Cardiac muscle cell (in vitro differentiated cells and primary cell): Measurements from ENCODE around the gene ESPNL. TPM values are rescaled to one million over a fixed set of nuclear protein-coding genes. Genes with fewer than 3 reads are reported as not detected.

Experiments
- DNase-seq, 2 donors: peaks; one replicate each; pipeline versions ENCODE4 v3.0.0 to v3.0.0-alpha.2; 2010 to 2017; ENCODE audit warnings: low read depth in 1 of 2, low spot score in 1 of 2
- H3K27ac ChIP-seq: fragments of 200-600 bp; sonication (generic); 2 replicates; pipeline ENCODE4 v1.5.1; 2016
- H3K27me3 ChIP-seq: fragments of 200-600 bp; sonication (generic); 2 replicates; pipeline ENCODE4 v1.6.0; 2016; ENCODE audit warnings: control low read depth
- H3K36me3 ChIP-seq: fragments of 200-600 bp; sonication (generic); 2 replicates; pipeline ENCODE4 v1.5.1; 2016; ENCODE audit warnings: control low read depth
- H3K4me1 ChIP-seq: fragments of 200-600 bp; sonication (generic); 2 replicates; pipeline ENCODE4 v1.8.1; 2017; ENCODE audit warnings: low read depth, mild to moderate bottlenecking, mixed run types
- H3K4me3 ChIP-seq: fragments of 200-600 bp; sonication (generic); 2 replicates; pipeline ENCODE4 v1.5.1; 2016; ENCODE audit warnings: mild to moderate bottlenecking
- H3K9me3 ChIP-seq: fragments of 200-600 bp; sonication (generic); 2 replicates; pipeline ENCODE4 v1.5.1; 2017; ENCODE audit warnings: low read depth, mild to moderate bottlenecking, control low read depth
- polyA plus RNA-seq: library from polyadenylated mRNA; unstranded; fragments of >200 nt; fragmentation: Nextera tagmentation; extraction: Ambion mirVana; gene quantifications from 2 replicates; pipeline ENCODE4 v1.2.1, GENCODE V29; 2016
- total RNA-seq: library from RNA; depleted of rRNA; stranded (reverse); fragments of >200 nt; gene quantifications from 2 replicates; pipeline ENCODE4 v1.2.3, GENCODE V29; 2016
- TF ChIP-seq, protein P1 (sequence below): IDR thresholded peaks from 2 replicates; pipeline ENCODE4 v1.5.1; 2012; ENCODE audit warnings: low read depth, mild to moderate bottlenecking, low read length

The ESPNL gene
- total and polyA plus RNA-seq, 2 experiments from 2014 or later = 5.3 to 8.5 TPM

DNA sequence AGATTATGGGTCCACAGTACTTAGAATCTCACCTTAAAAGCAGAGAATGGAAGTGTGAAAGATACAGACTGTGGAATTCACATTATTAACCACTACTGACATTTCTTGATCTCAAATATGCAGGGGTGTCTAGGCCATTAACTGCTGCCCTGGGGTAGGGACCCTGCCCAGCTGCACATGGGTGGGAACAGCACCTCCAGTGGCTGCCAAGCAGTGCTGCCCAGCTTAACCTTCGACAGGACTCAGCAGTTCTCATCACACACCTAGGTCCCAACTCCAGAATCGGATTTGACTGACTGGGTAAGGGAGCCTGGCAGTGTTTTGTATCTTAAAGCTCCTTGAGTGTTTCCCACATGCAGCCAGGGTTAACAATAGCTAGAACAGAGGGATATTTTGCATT lies 73.6 kb downstream of the ESPNL start:
- TF ChIP-seq, protein P1, sequence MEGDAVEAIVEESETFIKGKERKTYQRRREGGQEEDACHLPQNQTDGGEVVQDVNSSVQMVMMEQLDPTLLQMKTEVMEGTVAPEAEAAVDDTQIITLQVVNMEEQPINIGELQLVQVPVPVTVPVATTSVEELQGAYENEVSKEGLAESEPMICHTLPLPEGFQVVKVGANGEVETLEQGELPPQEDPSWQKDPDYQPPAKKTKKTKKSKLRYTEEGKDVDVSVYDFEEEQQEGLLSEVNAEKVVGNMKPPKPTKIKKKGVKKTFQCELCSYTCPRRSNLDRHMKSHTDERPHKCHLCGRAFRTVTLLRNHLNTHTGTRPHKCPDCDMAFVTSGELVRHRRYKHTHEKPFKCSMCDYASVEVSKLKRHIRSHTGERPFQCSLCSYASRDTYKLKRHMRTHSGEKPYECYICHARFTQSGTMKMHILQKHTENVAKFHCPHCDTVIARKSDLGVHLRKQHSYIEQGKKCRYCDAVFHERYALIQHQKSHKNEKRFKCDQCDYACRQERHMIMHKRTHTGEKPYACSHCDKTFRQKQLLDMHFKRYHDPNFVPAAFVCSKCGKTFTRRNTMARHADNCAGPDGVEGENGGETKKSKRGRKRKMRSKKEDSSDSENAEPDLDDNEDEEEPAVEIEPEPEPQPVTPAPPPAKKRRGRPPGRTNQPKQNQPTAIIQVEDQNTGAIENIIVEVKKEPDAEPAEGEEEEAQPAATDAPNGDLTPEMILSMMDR = no peak
- peaks cover 55% of the 10 kb centered on the region for H3K36me3 ChIP-seq
- DNase-seq = no peak

GRCh38 chr2:238174291-238174690 lies 74.2 kb downstream of the ESPNL start:
- no peaks in the 10 kb centered on the region for H3K9me3 ChIP-seq
- no peak overlapping the region for H3K27ac ChIP-seq
- TF ChIP-seq, protein P1 = no peak
- H3K36me3 ChIP-seq = peaks cover 60% of the 10 kb centered on the region
- no peak overlapping the region for H3K4me3 ChIP-seq
- H3K27me3 ChIP-seq = no peaks in the 10 kb centered on the region
- DNase-seq = no peak
- H3K4me1 ChIP-seq = no peaks in the 10 kb centered on the region

More for the DNA sequence above, 73.6 kb downstream of the ESPNL start:
- Histone ChIP-seq H3K4me1 (no peaks in the 10 kb centered on the region), H3K4me3 (no peak overlapping the region), H3K27me3 (no peaks in the 10 kb centered on the region), H3K9me3 (no peaks in the 10 kb centered on the region), H3K27ac (no peak overlapping the region)

DNA sequence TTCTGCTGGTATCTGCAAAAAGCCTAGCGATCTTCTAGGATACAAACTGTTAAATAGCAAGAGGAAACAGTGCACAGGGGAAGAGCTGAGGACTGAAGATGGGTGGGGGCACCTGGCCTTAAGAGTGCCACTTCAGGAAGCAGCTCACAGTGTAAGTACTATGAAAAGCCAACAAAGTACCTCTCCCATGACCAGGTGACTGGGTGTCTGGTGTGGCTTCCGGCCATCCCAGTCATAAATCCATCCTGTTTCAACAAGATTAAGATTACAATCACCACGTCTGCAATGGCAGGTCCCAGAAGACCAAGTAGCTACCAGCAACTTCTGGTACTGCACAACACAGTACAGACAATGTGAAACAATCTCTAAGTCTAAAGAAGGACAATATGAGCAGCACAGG lies 74.6 kb downstream of the ESPNL start:
- Histone ChIP-seq H3K4me1 (no peaks in the 10 kb centered on the region), H3K27me3 (no peaks in the 10 kb centered on the region), H3K9me3 (no peaks in the 10 kb centered on the region), H3K27ac (no peak overlapping the region), H3K36me3 (peaks cover 60% of the 10 kb centered on the region), H3K4me3 (no peak overlapping the region)
- TF ChIP-seq, protein P1 = no peak
- DNase-seq = no peak

DNA sequence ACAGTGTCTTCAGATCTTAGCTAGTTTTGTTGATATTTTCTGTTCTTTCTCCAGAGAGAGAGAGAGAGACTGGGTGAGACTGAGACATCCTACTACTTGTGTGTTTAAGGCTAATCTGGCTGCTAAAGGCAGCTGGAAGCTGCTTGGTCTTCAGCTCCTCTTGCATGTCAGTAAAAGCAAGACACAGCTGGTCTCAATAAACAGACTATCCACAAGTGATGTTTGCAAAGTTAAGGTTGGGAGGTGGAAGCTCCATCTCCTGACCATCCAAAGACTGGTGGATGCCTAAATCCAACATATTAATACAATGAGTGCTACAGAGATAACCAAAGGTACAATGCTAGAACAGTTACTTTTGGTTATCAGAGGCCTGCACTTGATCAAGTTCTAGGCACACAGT lies 76.5 kb downstream of the ESPNL start:
- Histone ChIP-seq H3K27ac (no peak overlapping the region), H3K36me3 (peaks cover 57% of the 10 kb centered on the region), H3K4me3 (no peak overlapping the region), H3K27me3 (no peaks in the 10 kb centered on the region), H3K4me1 (no peaks in the 10 kb centered on the region), H3K9me3 (no peaks in the 10 kb centered on the region)
- TF ChIP-seq, protein P1 = no peak
- no peak for DNase-seq

DNA sequence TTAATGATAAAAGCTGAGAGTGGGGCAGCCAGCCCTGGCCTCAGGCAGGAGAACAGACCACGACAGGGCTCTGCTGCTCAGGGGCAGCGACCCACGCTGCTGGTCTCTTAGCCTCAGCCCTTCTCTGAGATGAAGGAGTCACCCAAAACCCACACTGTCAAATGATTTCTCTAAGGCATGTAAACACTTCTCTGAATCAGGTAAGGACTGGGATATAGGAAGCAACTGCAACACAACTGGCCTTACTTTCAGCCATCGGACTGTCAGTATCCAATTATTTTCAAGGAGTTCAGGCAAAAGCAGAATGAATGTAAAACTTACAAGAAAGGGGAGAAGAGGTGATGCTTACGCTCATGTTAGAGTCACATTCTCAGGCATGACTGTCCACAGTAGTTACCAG lies 80.4 kb downstream of the ESPNL start:
- no peak overlapping the region for H3K27ac ChIP-seq
- no peak for DNase-seq
- H3K9me3 ChIP-seq = no peaks in the 10 kb centered on the region
- H3K4me1 ChIP-seq = no peaks in the 10 kb centered on the region
- no peaks in the 10 kb centered on the region for H3K27me3 ChIP-seq
- TF ChIP-seq, protein P1 = no peak
- H3K36me3 ChIP-seq = peaks cover 64% of the 10 kb centered on the region
- no peak overlapping the region for H3K4me3 ChIP-seq

- H3K4me1 ChIP-seq = no peaks in the 10 kb centered on the region
- peaks cover 77% of the 10 kb centered on the region for H3K36me3 ChIP-seq
- H3K4me3 ChIP-seq = no peak overlapping the region
- H3K27ac ChIP-seq = no peak overlapping the region
- TF ChIP-seq, protein P1 = no peak
- H3K9me3 ChIP-seq = no peaks in the 10 kb centered on the region
- H3K27me3 ChIP-seq = no peaks in the 10 kb centered on the region
- no peak for DNase-seq
Measured at GRCh38 chr2:238182362-238182761, 82.2 kb downstream of the ESPNL start.
